ENCODE data around the gene SPEG.

DNA sequence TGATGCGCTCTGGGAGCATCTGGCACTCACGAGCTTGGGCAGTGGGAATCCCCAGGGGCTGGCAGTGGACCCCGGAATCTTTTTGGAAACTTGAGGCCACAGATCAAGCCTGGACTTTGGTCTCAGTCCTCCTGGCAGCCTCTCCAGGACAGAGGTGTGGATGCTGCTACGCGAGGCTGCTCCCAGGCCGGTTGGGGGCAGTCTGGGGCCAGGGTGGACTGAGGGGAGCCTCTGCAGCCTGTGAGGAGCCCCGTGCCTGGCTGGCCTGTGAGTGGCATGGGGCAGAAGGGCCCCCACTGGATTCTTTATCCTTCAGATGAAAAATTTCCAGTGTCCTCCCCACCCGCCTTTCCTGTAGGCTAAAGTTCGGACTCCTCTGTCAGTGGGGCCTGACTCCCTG lies 29.2 kb upstream of the SPEG start:
- no peak for TF ChIP-seq EZH2phosphoT487 (IDR thresholded peaks at IDR 0.05; ENCODE audit: low read depth)
- TF ChIP-seq, protein P1, sequence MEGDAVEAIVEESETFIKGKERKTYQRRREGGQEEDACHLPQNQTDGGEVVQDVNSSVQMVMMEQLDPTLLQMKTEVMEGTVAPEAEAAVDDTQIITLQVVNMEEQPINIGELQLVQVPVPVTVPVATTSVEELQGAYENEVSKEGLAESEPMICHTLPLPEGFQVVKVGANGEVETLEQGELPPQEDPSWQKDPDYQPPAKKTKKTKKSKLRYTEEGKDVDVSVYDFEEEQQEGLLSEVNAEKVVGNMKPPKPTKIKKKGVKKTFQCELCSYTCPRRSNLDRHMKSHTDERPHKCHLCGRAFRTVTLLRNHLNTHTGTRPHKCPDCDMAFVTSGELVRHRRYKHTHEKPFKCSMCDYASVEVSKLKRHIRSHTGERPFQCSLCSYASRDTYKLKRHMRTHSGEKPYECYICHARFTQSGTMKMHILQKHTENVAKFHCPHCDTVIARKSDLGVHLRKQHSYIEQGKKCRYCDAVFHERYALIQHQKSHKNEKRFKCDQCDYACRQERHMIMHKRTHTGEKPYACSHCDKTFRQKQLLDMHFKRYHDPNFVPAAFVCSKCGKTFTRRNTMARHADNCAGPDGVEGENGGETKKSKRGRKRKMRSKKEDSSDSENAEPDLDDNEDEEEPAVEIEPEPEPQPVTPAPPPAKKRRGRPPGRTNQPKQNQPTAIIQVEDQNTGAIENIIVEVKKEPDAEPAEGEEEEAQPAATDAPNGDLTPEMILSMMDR (IDR thresholded peaks at IDR 0.05; ENCODE audit: low read depth, low read length) = no peak

All from OCI-LY3 (cell line).